Lung (tissue), 12 donors: ENCODE results near the gene RIPOR1. TPM values are rescaled to one million over a fixed set of nuclear protein-coding genes. Genes with fewer than 3 reads are reported as not detected.

Experiments used
- ATAC-seq: fragments of 200-7000 bp; cut with Tn5 transposase; one replicate; pipeline ENCODE4 v1.9.1; 2020; ENCODE audit warnings: moderate number of reproducible peaks; ENCODE audit not compliant: insufficient read depth, low FRiP score
- DNase-seq, 3 donors: peaks; one replicate each; pipeline ENCODE4 v3.0.0-alpha.2; 2013 to 2017
- H3K27ac ChIP-seq, 2 donors: one replicate each; pipeline ENCODE4 v1.5.1; 2013; ENCODE audit warnings: mild to moderate bottlenecking in 2 of 2, moderate library complexity in 2 of 2, control low read depth in 1 of 2, inconsistent platforms in 1 of 2, low read depth in 1 of 2, low read length in 1 of 2
- H3K27me3 ChIP-seq, 3 donors: one replicate each; pipeline ENCODE4 v1.5.1; 2013; ENCODE audit warnings: low read length in 2 of 3; ENCODE audit not compliant: control insufficient read depth in 3 of 3, insufficient read depth in 3 of 3
- H3K36me3 ChIP-seq, 4 donors: one replicate each; pipeline ENCODE4 v1.5.1; 2013; ENCODE audit warnings: low read length in 4 of 4, mild to moderate bottlenecking in 1 of 4, moderate library complexity in 1 of 4; ENCODE audit not compliant: control insufficient read depth in 4 of 4, insufficient read depth in 4 of 4
- H3K4me1 ChIP-seq, 5 donors: one replicate each; pipeline ENCODE4 v1.5.1; 2013; ENCODE audit warnings: low read length in 5 of 5, mild to moderate bottlenecking in 2 of 5, moderate library complexity in 1 of 5; ENCODE audit not compliant: control insufficient read depth in 5 of 5, insufficient read depth in 5 of 5
- H3K4me3 ChIP-seq: one replicate; pipeline ENCODE4 v1.5.1; 2013; ENCODE audit warnings: mild to moderate bottlenecking, control low read depth, moderate library complexity
- H3K9ac ChIP-seq, 2 donors: one replicate each; pipeline ENCODE4 v1.5.1; 2013; ENCODE audit warnings: low read length in 2 of 2, control low read depth in 1 of 2; ENCODE audit not compliant: insufficient read depth in 1 of 2
- H3K9me3 ChIP-seq, 4 donors: one replicate each; pipeline ENCODE4 v1.5.1; 2013; ENCODE audit warnings: low read length in 3 of 4, mild to moderate bottlenecking in 1 of 4, moderate library complexity in 1 of 4; ENCODE audit not compliant: control insufficient read depth in 4 of 4, insufficient read depth in 3 of 4
- WGBS, 2 donors: extraction: QIAGEN DNeasy Blood & Tissue Kit; methylation state at CpG; one replicate each; pipeline ENCODE4 v1.1.7; 2013; 5-methylcytosine and 5-hydroxymethylcytosine counted together
- polyA plus RNA-seq, 2 donors: library from polyadenylated mRNA; stranded (reverse); fragments of 200-250 nt; gene quantifications; one replicate each; pipeline ENCODE4 v1.2.1, GENCODE V29; 2013
- total RNA-seq, 2 donors: library from RNA; depleted of rRNA in 1 of 2; stranded (reverse); fragments of >200 nt in 1 of 2; gene quantifications; one replicate each; pipeline ENCODE4 v1.2.1, GENCODE V29; 2014 to 2021
- TF ChIP-seq, protein P1 (sequence below): IDR thresholded peaks from 2 replicates; pipeline ENCODE4 v1.5.1; 2012; ENCODE audit warnings: mild to moderate bottlenecking; ENCODE audit errors: control extremely low read depth, extremely low read depth
- donor health status: control.
- donor health status: control.
- donor health status: Bipolar disorder and iron deficiency.
- donor health status: healthy.
- donor health status: DM: yes; HTN: yes; CAD: no.

RIPOR1 gene
- total and polyA plus RNA-seq, 4 donors = 44.1 to 122 (median 70.4) TPM

DNA sequence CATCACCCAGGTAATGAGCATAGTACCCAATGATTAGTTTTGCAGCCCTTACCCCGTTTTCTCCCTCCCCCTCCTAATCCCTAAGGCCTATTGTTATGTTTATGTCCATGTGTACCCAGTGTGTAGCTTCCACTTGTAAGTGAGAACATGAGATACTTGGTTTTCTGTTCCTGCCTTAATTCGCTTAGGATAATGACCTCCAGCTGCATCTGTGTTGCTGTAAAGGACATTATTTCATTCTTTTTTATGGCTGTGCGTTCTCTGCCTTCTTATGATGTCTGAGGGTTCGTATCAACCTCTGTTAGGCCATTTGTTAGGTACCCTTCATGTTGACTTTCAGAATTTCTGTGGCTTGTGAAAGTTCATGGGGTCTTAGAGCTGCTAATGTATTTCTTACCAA, 64.7 kb downstream of the RIPOR1 start:
- 90 to 94% methylated on average over 4 of the region's 4 CpGs for WGBS, 2 donors
- Histone ChIP-seq H3K9me3 (no peaks in the 10 kb centered on the region), H3K27ac (no peak overlapping the region), H3K4me1 (peaks cover 0 to 10% (median 6%) of the 10 kb centered on the region in 5 donors), H3K4me3 (no peak overlapping the region), H3K27me3 (no peaks in the 10 kb centered on the region), H3K36me3 (peaks cover 0 to 8% (median 2%) of the 10 kb centered on the region in 4 donors), H3K9ac (no peak overlapping the region)
- ATAC-seq (no peak), DNase-seq (no peak)
- TF ChIP-seq, protein P1, sequence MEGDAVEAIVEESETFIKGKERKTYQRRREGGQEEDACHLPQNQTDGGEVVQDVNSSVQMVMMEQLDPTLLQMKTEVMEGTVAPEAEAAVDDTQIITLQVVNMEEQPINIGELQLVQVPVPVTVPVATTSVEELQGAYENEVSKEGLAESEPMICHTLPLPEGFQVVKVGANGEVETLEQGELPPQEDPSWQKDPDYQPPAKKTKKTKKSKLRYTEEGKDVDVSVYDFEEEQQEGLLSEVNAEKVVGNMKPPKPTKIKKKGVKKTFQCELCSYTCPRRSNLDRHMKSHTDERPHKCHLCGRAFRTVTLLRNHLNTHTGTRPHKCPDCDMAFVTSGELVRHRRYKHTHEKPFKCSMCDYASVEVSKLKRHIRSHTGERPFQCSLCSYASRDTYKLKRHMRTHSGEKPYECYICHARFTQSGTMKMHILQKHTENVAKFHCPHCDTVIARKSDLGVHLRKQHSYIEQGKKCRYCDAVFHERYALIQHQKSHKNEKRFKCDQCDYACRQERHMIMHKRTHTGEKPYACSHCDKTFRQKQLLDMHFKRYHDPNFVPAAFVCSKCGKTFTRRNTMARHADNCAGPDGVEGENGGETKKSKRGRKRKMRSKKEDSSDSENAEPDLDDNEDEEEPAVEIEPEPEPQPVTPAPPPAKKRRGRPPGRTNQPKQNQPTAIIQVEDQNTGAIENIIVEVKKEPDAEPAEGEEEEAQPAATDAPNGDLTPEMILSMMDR = no peak

DNA sequence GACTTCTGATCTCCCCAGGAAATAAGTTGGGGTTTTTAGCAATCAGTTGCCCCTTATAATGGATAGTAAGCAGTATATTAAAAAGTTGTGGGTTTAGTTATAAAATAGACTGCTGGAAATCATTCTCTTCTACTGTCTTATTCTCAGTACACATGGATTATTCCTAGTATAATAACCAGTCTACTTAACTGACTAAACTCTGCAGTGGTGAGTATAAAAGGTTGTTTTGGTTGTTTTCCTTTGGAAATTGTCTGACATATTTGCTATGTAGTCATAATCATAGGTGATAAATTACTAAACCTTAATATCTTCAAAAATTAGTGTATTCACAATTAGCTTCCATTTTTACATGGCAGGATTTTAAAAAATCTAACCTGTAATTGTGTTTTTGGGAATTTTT, 65.1 kb downstream of the RIPOR1 start:
- H3K4me3 ChIP-seq = no peak overlapping the region
- peaks cover 0 to 8% (median 2%) of the 10 kb centered on the region in 4 donors for H3K36me3 ChIP-seq
- no peaks in the 10 kb centered on the region for H3K27me3 ChIP-seq
- no peak for ATAC-seq
- H3K9ac ChIP-seq = no peak overlapping the region
- TF ChIP-seq, protein P1 = no peak
- H3K9me3 ChIP-seq = no peaks in the 10 kb centered on the region
- peaks cover 0 to 13% (median 9%) of the 10 kb centered on the region in 5 donors for H3K4me1 ChIP-seq
- H3K27ac ChIP-seq = no peak overlapping the region
- DNase-seq = no peak

DNA sequence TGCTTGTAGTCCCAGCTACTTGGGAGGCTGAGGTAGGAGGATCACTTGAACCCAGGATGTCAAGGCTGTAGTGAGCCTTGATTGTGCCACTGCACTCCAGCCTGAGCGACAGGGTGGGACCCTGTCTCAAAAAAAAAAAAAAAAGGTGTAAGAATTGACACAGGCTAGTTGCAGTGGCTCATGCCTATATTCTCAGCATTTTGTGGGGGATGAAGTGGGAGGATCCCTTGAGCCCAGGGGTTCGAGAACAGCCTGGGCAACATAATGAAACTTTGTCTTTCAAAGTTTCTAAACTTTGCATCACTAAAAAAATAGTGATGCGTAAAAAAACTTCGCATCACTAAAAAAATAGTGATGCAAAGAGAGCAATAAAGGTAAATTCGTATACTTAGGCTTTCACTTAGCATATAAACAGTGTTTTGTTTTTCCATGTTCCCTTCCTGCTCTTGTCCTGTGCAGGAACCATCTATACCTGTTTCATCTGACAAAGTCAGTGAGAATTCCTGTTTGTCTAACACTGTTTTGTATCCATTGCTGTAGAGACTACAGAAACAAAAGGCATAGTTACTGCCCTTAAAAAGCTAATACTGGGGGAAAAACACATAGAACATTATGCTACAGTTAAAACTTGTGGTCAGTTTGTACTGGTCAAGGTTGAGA, 65.8 kb downstream of the RIPOR1 start:
- H3K27ac ChIP-seq = no peak overlapping the region
- no peak overlapping the region for H3K4me3 ChIP-seq
- no peak for ATAC-seq
- H3K4me1 ChIP-seq = peaks cover 0 to 15% (median 10%) of the 10 kb centered on the region in 5 donors
- no peak for DNase-seq
- H3K9me3 ChIP-seq = no peaks in the 10 kb centered on the region
- 86 to 92% methylated on average over 5 of the region's 5 CpGs for WGBS, 2 donors
- peaks cover 0 to 8% (median 2%) of the 10 kb centered on the region in 4 donors for H3K36me3 ChIP-seq
- H3K9ac ChIP-seq = no peak overlapping the region
- no peaks in the 10 kb centered on the region for H3K27me3 ChIP-seq
- TF ChIP-seq, protein P1 = no peak

DNA sequence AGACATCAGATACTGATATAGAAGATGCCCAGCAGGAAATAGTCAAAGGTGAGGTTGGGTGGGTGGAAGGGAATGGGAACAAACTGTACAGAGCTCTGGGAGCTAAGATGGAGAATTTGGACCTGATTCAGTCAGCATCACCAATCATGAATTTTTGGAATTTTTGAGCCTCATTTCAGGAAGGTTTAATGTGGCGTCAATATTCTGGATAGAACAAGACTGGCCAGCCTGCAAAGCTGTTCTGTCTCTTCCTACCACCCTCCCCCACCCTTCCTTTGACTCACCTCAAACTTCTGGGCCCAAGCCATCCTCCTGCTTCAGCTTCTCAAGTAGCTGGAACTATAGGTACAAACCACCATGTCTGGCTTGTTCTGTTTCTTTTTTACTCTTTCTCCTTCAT, 66.3 kb downstream of the RIPOR1 start:
- Histone ChIP-seq H3K9ac (no peak overlapping the region), H3K36me3 (peaks cover 0 to 4% (median 2%) of the 10 kb centered on the region in 4 donors), H3K4me3 (no peak overlapping the region), H3K27ac (no peak overlapping the region), H3K9me3 (no peaks in the 10 kb centered on the region), H3K4me1 (peaks cover 0 to 15% (median 10%) of the 10 kb centered on the region in 5 donors), H3K27me3 (no peaks in the 10 kb centered on the region)
- DNase-seq (peak in 2 of 3 donors; percentile 12 to 23), ATAC-seq (no peak)
- 52 to 80% methylated on average over 1 of the region's 1 CpG for WGBS, 2 donors
- TF ChIP-seq, protein P1 = no peak
